ENCODE results near the gene GPRC6A.

DNA sequence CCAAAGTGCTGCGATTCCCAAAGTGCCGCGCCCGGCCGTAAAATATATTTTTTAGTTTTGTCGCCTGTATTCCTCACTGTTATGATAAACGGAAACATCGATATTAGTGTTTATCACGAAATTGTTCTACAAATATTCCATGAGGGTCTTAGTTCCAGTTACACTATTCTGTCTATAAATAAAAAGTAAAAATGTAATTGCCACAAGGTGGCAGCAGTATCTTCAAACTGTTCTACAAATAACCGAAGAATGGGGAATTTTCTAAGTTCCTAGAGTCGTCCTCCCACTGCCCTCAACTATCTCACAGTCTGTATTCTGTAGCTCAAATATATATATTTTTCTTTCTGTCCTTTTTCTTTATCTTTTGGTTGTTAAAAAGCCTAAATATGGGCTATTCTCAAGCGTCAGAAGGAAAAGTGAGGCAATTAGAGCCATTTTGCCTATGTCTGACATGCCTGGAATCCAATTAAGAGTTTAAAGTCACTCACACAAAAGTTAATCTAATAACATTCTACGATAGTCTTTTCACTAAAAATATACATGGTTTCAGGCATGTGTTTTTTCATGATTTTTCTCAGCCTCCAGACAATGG is 49.2 kb downstream of the GPRC6A start:
- TF ChIP-seq POLR2AphosphoS5 (IDR thresholded peaks at IDR 0.05; ENCODE audit: borderline replicate concordance, low read depth, low read length) (no peak), EZH2 (IDR thresholded peaks at IDR 0.05) (no peak)

Measured in SK-N-MC (cell line).